Esophagus squamous epithelium (tissue), 4 donors: Measurements from ENCODE around the gene TCL1B.

Source experiments
- CTCF ChIP-seq, 6 experiments: fragments of 450-650 bp in 4 of 6; fragments of 200-600 bp in 2 of 6; sonication (generic) in 2 of 6; IDR thresholded peaks; one replicate each; pipeline ENCODE4 v1.5.1; 2016 to 2019; ENCODE audit warnings: antibody characterized with exemption in 6 of 6, mild to moderate bottlenecking in 4 of 6, moderate library complexity in 4 of 6
- POLR2A ChIP-seq, 4 donors: fragments of 450-650 bp; IDR thresholded peaks; one replicate each; pipeline ENCODE4 v1.6.1; 2017; ENCODE audit warnings: antibody characterized with exemption in 4 of 4, mild to moderate bottlenecking in 4 of 4, moderate library complexity in 3 of 4

- TF ChIP-seq CTCF (IDR thresholded peaks at IDR 0.05) (no peak), POLR2A (IDR thresholded peaks at IDR 0.05) (no peak)
Measured at GRCh38 chr14:95707327-95707726, 21.1 kb downstream of the TCL1B start.
